Stimulated activated CD8-positive, alpha-beta memory T cell treated with anti-CD3 and anti-CD28 coated beads, Interleukin-15, amount 100 ng/mL, for 1 hour (primary cell): ENCODE data around the gene SH3PXD2B.
"Not testable (repeated sequence)": the region's sequence is repeated elsewhere in the genome, so short reads cannot be mapped to it uniquely, and the experiment has no call there.

ENCODE experiments used
- DNase-seq: peaks from one replicate; pipeline ENCODE4 v3.0.0-alpha.2; 2020; ENCODE audit warnings: low read depth

Gene SH3PXD2B

GRCh38 chr5:172336676-172337285 is 117.5 kb downstream of the SH3PXD2B start:
- no peak for DNase-seq

DNA sequence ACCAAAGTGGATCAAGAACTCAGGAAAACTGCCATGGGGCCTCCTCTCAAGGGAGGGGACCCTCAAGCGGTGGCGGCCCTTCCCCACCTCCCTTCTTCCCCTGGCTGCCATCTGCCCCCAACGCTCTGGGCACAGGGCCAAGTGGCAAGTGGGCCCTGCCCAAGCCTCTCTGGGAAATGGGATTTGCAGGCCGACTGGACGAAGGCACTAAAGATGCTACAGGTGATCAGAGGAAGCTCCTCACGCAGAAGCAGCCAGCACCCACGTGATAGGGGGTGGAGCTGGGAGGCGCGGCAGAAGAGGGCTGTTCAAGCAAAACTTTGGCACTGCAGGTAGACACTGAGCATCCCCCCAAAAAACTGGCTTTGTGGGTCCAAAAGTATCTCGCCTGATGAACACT is 118.1 kb downstream of the SH3PXD2B start:
- DNase-seq, result no peak

GRCh38 chr5:172335721-172336120 is 118.6 kb downstream of the SH3PXD2B start:
- no peak for DNase-seq

DNA sequence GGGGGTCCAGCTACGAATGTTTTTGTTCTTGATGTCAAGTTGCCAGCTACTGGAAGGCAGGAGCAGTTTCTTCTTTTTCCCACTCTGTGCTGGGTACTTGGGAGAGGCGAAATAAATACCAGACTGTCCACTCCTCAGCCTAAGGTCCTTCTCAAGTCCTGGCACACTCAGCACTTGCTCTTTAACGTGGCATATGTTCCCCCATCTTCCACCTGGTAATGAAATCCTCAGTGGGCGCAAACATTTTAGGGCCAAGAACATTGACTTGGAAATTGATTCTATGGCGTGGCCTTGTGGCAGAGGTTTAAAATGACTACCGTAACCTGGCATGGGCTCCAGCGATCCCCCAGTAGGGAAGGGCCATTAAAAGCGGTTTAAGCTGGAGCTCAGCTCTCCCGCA is 119.7 kb downstream of the SH3PXD2B start:
- no peak for DNase-seq

- no peak for DNase-seq
These were observed 120.1 kb downstream of the SH3PXD2B start for GRCh38 chr5:172334196-172334595.

DNA sequence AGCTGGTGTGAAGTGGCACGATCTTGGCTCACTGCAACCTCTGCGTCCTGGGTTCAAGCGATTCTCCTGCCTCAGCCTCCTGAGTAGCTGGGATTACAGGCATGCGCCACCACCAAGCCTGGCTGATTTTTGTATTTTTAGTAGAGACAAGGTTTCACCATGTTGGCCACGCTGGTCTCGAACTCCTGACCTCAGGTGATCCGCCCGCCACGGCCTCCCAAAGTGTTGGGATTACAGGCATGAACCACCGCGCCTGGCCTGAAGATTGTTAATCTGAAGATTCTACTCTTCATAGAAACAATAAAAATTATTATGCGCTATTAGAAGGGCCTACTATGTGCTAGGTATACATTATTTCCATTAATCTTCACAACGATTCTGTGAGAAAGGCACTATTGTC is 127.4 kb downstream of the SH3PXD2B start:
- not testable (repeated sequence) for DNase-seq

- no peak for DNase-seq
These were observed 128.9 kb downstream of the SH3PXD2B start for GRCh38 chr5:172325452-172325851.

- no peak for DNase-seq
These were observed 132.0 kb downstream of the SH3PXD2B start for GRCh38 chr5:172322028-172322965.

DNA sequence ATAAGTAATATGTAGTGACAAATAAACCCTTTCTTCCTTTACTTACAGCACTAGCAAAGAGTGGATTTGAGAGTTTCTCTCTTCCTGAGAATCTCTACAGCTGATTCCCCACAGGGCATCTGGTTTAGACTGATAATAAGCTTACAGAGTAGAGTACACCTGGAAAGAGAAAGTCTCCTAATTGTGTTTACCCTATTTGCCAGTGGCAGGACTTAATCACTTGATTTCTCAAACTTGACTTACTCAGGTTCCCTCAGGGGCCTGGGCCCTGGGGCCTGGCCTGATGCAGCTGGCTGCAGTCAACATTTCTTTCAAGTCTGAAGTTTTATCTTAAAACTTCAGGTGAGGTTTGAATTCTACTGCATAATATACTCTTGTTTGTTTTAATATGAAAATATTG is 132.7 kb downstream of the SH3PXD2B start:
- no peak for DNase-seq

DNA sequence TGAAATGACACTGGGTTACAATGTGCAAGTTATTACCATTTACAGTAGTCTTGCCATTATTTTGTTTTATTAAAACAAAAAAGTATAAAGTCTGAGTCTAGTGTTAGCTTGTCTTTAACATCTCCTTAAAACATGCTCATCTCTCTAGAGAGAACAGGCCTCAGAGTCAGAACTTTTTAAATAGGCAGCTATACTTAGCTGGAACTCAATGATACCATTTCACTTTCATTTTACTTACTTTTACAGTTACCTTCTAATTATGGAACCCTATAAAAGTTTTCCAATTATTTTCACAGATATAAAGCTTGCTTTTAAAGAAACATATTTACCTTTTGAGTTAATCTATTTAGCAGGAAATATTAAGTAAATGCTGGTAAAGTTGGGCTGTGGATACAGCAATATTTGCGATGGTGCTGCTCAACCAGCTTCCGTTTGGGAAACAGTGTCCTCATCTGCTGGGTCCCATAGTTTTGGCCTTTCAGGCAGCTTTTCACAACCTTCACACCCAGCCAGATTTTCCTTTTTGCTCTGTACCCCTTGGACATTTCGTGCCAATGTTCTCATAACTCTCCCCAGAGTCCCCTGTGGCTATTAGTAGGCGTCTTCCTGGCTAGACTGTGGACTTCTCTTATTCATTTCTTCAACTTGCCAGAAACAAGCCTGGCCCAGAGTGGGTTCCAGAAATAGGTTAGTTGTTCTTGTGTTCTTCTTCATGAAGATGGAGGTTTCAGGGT is 134.4 kb downstream of the SH3PXD2B start:
- no peak for DNase-seq

DNA sequence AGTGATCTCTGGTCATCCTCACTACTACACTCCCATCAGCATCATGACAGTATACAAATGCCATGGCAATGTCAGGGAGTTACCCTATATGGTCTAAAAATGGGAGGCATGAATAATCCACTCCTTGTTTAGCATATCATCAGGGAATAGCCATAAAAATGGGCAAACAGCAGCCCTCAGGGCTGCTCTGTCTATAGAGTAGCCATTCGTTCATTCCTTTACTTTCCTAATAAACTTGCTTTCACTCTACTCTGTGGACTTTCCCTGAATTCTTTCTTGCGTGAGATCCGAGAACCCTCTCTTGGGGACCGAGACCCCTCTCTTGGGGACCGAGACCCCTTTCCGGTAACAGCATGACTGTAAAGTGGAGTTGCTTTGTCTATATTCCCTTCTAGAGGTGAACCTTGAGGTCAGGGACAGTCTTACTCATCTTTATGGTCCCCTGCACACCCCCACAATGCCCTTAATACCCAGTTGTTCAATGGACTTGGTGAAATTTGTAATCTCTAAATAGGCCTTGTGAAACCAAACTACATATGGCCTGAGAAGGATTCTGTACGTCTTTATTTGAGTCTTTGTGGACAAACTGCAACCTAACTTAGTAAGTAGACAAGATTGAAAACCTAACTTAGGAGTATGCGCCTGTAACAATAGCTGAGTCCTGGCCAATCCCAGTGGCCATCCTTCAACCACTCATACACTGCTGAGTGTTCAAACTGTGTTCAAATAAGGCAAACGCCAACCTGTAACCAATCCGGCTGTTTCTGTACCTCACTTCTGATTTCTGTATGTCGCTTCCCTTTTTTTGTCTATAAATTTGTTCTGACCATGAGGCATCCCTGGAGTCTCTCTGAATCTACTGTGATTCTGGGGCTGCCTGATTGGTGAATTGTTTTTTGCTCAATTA is 138.5 kb downstream of the SH3PXD2B start:
- no peak for DNase-seq

- no peak for DNase-seq
These were observed 140.4 kb downstream of the SH3PXD2B start for GRCh38 chr5:172313915-172314314.

GRCh38 chr5:172312286-172312685 is 142.0 kb downstream of the SH3PXD2B start:
- no peak for DNase-seq

DNA sequence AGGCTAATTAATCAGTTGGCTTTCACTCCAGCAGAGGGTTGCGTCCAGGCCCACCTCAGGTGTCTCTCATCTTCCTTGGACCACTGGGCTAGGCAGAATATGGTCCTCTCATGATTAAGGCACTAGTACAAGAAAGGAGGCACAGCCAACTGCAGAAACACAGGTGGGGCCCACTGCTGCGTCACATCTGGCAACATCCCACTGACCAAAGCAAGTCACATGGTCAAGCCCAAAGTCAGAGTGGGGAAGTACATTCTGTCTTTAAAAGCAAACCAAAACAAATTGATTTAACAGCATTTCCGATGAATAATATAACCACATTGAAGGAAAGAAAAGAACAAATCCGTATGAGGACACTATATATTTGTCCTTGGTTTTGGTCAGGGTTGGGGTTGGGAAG is 142.7 kb downstream of the SH3PXD2B start:
- no peak for DNase-seq

DNA sequence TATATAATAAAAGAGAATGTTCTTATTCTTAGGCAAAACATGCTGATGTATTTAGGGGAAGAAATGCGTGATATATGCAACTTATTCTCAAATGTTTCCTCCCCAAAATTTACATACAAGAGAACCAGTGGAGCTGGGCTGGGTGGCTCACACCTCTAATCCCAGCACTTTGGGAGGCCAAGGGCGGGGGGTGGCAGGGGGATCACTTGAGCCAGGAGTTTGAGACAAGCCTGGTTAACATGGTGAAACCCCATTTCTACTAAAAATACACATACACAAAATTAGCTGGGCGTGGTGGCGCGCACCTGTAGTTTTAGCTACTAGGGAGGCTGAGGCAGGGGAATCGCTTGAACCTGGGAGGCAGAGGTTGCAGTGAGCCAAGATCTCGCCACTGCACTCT is 143.3 kb downstream of the SH3PXD2B start:
- no peak for DNase-seq

- no peak for DNase-seq
These were observed 148.9 kb downstream of the SH3PXD2B start for GRCh38 chr5:172305380-172305779.

DNA sequence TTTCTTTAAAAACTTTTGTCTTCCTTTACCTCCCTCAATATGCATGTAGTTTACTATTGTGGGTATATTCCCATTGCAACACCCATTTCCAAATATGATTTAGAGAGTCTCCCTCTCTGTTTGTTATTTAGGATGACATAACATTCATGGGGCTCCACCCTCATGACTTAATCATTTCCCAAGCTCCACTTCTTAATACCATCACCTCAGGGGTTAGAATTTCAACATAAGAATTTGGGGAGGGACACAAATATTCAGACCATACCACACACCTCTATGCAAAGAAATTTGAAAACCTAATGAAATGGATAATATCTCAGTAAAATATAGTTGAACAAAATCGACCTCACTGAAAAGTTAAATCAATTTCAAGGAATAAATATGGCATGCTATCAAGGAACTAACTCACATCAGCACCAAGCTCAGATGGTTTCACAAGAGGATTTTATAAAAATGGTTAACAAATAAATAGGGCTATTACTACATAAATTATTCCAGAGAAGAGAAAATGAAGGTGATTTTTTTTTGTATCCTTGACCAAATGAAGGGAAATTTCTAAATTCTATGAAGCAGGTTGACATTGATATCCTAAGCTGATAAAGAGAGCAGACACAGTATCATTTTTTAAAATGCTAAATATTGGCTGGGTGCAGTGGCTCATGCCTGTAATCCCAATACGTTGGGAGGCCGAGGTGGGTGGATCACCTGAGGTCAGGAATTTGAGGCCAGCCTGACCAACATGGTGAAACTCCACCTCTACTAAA is 150.6 kb downstream of the SH3PXD2B start:
- no peak for DNase-seq

DNA sequence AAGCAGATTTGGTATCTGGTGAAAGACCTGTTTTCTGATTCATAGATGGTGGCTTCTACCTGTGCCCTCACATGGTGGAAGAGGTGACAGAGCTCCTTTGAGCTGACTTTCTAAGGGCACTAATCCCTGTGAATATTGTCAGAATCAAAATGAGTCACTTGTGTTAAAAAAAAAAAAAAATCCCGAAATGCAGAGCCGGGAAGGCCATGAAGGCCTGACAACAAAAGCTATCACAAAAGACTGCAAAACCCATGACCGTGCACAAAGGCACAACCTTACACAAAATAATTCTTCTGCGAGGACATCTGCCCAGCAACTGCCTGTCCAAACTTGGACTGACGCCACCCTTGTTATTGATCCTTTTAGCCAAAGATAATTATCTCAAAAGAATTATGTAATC is 151.2 kb downstream of the SH3PXD2B start:
- no peak for DNase-seq

DNA sequence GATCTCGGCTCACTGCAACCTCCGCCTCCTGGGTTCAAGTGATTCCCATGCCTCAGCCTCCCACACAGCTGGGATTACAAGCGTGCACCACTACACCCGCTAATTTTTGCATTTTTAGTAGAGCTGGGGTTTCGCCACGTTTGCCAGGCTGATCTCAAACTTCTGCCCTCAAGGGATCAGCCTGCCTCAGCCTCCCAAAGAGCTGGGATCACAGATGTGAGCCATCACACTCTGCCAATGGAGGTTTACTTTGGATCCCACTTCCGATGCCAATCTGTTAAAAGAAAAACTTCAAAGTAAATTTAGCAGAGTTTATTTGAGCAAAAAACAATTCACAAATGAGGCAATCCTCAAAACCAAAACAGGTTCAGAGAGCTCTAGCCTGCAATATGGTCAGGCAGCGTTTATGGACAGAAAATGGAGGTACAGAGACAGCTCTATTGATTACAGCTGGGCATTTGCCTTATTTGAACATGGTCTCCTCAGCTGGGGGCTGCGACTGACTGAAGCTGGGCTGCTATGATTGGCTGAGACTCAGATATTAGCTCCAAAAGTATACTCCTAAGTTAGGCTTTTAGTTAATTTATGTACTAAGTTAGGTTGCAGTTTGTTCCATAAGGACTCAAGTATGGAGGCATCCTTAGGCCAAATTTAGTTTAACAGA is 152.1 kb downstream of the SH3PXD2B start:
- no peak for DNase-seq

DNA sequence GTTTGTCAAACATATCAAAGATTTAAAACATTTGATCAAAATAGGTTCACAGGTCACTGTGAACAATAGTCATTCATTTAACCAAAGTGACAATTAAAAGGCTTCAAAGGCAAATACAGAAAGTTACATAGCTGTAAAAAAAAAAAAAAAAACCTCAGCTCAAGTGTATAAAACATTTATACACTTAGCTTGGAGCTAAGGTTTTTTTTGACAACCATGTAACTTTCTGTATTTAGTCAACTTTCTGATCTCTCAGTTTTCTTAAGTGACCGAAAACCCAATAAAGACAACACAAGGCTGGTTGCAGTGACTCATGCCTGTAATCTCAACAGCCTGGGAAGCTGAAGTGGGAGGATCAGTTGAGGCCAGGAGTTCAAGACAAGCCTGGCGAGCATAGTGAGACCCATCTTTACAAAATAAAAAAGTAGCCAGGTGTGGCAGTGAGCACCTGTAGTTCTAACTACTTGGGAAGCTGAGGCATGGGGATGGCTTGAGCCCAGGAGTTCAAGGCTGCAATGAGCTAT is 154.3 kb downstream of the SH3PXD2B start:
- DNase-seq, result no peak
